GM12865 (cell line): ENCODE measurements around the gene CHST1.

Experiments used
- DNase-seq: peaks from one replicate; pipeline ENCODE4 v3.0.0; 2010; ENCODE audit warnings: low read depth
- H3K4me3 ChIP-seq: 2 replicates; pipeline ENCODE4 v1.5.1; 2011; ENCODE audit warnings: mild to moderate bottlenecking, low read depth, low read length, control low read depth
- CTCF ChIP-seq: IDR thresholded peaks from 2 replicates; pipeline ENCODE4 v1.5.1; 2011; ENCODE audit warnings: low read length, control low read depth, low read depth, inconsistent platforms; ENCODE audit not compliant: insufficient read depth; ENCODE audit errors: missing control alignments

Gene CHST1

GRCh38 chr11:45675646-45676045, 10.2 kb upstream of the CHST1 start:
- H3K4me3 ChIP-seq: no peak overlapping the region
- no peak for DNase-seq
- no peak for TF ChIP-seq CTCF

- no peak overlapping the region for H3K4me3 ChIP-seq
- no peak for TF ChIP-seq CTCF
Observed at GRCh38 chr11:45674481-45675190, 9.2 kb upstream of the CHST1 start.

GRCh38 chr11:45673441-45673840, 8.0 kb upstream of the CHST1 start:
- TF ChIP-seq CTCF: no peak
- DNase-seq: no peak
- H3K4me3 ChIP-seq: no peak overlapping the region

More at GRCh38 chr11:45674481-45675190, 9.2 kb upstream of the CHST1 start:
- no peak for DNase-seq

GRCh38 chr11:45672593-45672992, 7.2 kb upstream of the CHST1 start:
- no peak for TF ChIP-seq CTCF
- H3K4me3 ChIP-seq: no peak overlapping the region
- DNase-seq: no peak

- no peak for DNase-seq
- H3K4me3 ChIP-seq: no peak overlapping the region
- no peak for TF ChIP-seq CTCF
Observed at GRCh38 chr11:45671246-45672171, 6.1 kb upstream of the CHST1 start.

GRCh38 chr11:45670386-45671135, 5.1 kb upstream of the CHST1 start:
- DNase-seq: no peak
- no peak overlapping the region for H3K4me3 ChIP-seq
- TF ChIP-seq CTCF: no peak
